Mesenteric fat pad (tissue), 1 donor: ENCODE results near the gene HNRNPH3. TPM values are rescaled to one million over a fixed set of nuclear protein-coding genes. Genes with fewer than 3 reads are reported as not detected.
"Not testable (repeated sequence)": the region's sequence is repeated elsewhere in the genome, so short reads cannot be mapped to it uniquely, and the experiment has no call there.

Experiments
- DNase-seq: peaks from one replicate; pipeline ENCODE4 v3.0.0-alpha.2; 2020; ENCODE audit warnings: low spot score
- long read RNA-seq: library from polyadenylated mRNA; unstranded; transcript quantifications from one replicate; pipeline ENCODE4 v2.0.0, GENCODE V29; 2020
- total RNA-seq: library from RNA; stranded (reverse); fragmentation: NEBNext Ultra II Directional; extraction: Animal tissue kit (Norgen Biotek cat#: 25700); gene quantifications from one replicate; pipeline ENCODE4 v1.2.1, GENCODE V29; 2021
- donor health status: DM: yes; HTN: yes; CAD: no.

The HNRNPH3 gene, protein sequence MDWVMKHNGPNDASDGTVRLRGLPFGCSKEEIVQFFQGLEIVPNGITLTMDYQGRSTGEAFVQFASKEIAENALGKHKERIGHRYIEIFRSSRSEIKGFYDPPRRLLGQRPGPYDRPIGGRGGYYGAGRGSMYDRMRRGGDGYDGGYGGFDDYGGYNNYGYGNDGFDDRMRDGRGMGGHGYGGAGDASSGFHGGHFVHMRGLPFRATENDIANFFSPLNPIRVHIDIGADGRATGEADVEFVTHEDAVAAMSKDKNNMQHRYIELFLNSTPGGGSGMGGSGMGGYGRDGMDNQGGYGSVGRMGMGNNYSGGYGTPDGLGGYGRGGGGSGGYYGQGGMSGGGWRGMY
- total RNA-seq, result 91.4 TPM
- long read RNA-seq, transcript HNRNPH3-201 (10 exons, 2,339 nt), result major isoform, 43 of 158 reads
- long read RNA-seq, transcript HNRNPH3-202 (10 exons, 1,332 nt), result minor isoform, 21 of 158 reads
- long read RNA-seq, partial matches to known transcripts, result 3 of 158 reads
- long read RNA-seq, other reads (novel, unspliced or antisense), result 91 of 158 reads

GRCh38 chr10:68331455-68332258, at the start of gene HNRNPH3:
Gene HNRNPH3, plus strand, starts transcription at chr10:68332064. Its CDS starts 5,158 bp downstream, at chr10:68337222.
- DNase-seq, result peak; percentile 99

DNA sequence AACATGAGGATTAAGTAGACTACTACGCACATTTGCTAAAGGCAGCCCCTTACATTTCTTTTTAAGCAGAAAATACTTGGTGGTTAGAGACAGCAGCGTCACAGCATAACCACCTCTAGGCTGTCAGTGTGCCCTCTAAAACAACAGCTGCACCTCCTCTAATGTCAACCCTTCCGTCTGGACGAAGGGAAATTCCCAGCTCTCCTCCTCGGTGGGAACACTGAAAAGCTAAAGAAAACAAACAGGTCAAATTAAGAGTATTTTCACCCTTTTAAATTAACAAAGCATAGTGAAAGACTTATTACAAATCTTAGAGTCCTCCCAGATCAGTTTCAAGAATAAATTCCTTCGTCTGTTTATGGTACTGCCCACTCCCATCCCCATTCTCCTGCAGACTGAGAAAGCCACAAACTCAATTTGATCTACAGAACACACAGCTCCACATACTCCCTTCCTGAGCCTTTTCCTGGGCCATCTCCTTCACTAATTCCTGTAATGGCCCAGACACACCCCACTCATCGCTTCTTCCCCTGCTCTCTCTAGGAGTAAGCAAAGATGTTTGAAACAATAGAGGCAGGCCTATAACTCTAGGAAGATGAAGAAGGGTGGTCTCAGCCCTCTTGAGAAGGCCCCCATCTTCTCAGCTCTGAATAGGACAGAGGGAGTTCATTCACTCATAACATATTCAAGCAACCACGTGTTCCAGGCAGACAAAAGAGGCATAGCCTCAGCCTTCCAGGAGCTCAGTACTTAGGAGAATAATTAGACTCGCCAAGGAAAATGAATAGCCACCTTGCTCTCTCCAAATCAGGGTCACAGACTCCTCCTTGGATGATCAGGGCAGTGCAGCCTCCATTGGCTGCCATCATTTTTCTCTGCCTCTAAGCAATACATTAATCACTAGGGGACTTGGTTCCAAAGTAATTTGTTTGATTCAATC, 47.5 kb upstream of the HNRNPH3 start:
- DNase-seq, result no peak

DNA sequence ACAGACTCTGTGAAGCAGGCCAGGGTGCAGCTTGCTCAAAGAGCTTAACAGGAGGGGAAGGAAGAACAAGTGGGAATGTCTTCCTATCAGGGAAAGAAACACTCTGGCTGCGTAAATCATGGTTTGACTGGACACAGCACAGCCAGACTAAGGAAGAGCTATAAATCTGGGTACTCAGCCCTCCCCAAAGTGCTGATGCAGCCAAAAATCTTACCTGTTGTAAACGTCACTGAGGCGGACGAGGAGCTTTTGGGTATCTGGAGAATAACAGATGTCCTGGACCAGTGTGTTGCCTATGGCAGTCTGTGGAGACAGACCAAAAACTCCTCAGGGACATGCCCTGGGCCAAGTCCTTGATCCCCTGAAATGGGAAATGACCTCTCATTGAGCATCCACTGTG, 43.1 kb upstream of the HNRNPH3 start:
- no peak for DNase-seq

DNA sequence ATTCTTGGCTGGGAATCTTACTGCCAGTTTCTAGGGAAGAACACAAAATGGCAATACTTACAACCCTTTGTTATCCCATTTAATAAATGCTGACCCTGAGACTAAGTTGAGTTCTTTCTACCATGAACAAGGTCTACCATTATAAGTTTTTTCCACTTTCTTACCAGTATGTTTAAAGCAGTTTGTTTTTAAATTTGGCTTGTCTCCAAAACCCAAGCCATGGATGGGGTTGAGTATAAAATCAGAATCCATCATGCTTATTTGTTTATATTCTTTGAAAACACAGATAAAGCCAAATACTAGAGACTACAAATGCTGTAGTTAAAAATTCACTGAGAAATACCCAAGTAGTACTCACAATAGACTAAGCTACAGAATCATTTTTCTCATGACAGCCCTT, 41.1 kb upstream of the HNRNPH3 start:
- no peak for DNase-seq

DNA sequence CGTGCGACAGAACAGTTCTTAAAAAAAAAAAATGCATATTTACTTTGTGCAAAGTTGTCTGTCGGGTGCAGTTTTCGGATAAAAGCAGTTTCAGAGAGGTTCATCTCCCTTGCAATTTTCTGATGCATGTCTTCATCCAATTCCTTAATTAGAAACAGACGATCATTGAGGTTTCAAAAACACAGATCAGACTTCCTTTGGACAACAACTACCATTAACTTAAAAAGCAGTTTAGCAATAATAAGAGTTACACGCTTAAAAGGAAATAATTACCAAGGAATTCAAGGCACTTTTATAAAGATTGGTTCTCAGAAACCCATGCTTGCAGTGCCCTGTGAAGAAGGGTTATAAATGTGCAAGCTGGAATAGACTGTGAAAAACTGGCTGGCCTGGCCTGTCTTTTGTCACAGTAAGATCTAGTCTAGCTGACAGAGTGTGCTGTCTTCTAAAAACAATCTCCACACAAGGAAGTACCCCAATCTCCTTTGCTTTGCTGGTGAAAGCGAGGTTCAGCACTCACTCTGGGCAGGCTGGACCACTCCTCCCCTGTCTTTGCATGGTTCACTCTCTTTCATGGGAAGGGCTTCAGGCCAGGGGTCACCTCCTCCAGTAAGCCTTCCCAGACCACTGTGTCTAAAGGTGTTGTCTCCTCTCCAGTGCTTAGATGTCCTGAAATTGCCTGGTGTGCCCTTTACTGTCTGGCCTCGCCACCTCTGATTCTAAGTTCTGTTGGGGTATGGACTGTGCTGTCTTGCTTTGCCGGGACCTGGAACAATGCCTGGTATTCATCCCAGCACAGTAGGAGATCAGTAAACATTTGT, 34.8 kb upstream of the HNRNPH3 start:
- no peak for DNase-seq

- no peak for DNase-seq
Measured at GRCh38 chr10:68301301-68301700, 30.6 kb upstream of the HNRNPH3 start.

- no peak for DNase-seq
Measured at GRCh38 chr10:68301790-68302502, 29.9 kb upstream of the HNRNPH3 start.

DNA sequence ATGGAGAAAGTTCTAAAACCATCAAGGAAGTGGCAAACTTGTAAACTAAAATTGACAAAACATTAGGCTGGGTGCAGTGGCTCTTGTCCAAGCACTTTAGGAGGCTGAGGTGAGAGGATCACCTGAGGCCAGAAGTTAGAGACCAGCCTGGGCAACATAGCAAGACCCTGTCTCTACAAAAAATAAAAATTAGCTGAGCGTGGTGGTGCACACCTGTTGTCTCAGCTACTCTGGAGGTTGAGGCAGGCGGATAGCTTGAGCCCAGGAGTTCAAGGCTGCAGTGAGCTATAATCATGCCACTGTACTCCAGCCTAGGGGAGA, 29.4 kb upstream of the HNRNPH3 start:
- DNase-seq, result no peak

DNA sequence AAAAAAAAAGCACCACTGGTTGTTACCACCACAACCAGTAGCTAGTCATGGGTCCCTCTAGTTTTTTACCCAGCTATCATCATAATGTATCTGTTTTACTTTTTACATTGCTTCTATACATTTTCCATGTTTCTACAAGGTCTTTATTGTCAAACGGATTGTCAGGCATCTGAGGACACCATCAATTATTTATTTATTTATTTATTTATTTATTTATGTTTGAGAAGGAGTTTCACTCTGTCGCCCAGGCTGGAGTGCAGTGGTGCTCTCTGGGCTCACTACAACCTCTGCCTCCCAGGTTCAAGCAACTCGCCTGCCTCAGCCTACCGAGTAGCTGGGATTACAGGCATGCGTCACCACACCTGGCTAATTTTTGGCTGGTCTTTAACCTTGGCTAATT, 29.0 kb upstream of the HNRNPH3 start:
- no peak for DNase-seq

GRCh38 chr10:68303849-68304412, 27.9 kb upstream of the HNRNPH3 start:
- DNase-seq, result no peak

GRCh38 chr10:68305854-68306253, 26.0 kb upstream of the HNRNPH3 start:
- DNase-seq, result no peak

- no peak for DNase-seq
Measured at GRCh38 chr10:68310531-68310930, 21.3 kb upstream of the HNRNPH3 start.

GRCh38 chr10:68314930-68315329, 16.9 kb upstream of the HNRNPH3 start:
- DNase-seq, result not testable (repeated sequence)

DNA sequence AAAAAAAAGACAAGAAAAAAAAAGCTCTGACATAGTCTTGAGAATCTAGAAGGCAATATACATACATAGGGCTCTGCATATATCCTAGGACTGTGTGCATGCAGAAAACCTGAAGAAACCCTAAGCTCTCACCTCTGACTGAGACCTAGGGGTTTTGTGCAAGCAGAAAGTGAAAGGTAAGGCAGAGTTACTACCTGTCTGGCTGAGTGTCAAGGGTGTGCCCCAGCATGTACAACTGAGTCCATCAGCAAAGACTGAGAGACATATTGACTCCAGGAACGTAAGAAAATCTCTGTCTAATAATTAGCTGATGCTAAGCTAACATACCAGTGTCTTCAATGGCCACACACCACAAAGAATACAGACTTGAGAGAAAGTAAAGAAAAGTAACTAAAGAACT, 16.3 kb upstream of the HNRNPH3 start:
- no peak for DNase-seq

DNA sequence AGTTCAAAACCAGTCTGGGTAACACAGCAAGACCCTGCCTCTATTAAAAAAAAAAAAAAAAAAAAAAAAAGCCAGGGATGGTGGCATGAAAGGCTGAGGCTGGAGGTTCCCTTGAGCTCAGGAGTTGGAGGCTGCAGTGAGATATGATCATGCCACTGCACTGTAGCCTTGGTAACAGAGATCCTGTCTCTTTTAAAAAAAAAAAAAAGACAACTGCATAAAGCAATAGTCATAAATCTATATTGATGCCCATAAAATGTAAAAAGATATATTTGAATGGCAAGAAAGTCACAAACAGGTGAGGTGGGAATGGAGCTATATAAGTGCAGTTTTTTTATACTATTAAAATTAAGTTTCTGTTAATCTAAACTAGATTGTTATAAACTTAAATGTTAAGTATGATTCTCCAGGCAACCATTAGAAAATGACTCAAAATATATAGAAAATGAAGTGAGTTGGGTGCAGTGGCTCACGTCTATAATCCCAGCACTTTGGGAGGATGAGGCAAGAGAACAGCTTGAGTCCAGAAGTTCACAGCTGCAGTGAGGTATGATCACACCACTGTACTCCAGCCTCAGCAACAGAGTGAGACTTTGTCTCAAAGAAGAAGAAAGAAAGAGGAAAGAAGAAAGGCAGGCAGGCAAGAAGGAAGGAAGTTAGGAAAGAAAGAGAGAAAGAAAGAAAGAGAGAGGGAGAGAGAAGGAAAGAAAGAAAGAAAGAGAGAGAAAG, 13.4 kb upstream of the HNRNPH3 start:
- no peak for DNase-seq

DNA sequence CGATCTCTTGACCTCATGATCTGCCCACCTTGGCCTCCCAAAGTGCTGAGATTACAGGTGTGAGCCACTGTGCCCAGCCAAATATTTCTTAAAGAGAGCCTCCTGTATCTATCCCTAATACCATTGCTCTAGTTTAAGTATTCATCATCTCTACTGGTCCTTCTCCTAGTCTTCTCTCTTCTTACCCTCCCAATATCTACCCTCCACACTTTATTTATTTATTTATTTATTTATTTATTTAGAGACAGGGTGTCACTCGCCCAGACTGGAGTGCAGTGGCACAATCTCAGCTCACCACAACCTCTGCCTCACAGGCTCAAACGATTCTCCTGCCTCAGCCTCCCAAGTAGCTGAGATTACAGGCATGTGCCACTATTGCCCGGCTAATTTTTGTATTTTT, 7.5 kb upstream of the HNRNPH3 start:
- not testable (repeated sequence) for DNase-seq

DNA sequence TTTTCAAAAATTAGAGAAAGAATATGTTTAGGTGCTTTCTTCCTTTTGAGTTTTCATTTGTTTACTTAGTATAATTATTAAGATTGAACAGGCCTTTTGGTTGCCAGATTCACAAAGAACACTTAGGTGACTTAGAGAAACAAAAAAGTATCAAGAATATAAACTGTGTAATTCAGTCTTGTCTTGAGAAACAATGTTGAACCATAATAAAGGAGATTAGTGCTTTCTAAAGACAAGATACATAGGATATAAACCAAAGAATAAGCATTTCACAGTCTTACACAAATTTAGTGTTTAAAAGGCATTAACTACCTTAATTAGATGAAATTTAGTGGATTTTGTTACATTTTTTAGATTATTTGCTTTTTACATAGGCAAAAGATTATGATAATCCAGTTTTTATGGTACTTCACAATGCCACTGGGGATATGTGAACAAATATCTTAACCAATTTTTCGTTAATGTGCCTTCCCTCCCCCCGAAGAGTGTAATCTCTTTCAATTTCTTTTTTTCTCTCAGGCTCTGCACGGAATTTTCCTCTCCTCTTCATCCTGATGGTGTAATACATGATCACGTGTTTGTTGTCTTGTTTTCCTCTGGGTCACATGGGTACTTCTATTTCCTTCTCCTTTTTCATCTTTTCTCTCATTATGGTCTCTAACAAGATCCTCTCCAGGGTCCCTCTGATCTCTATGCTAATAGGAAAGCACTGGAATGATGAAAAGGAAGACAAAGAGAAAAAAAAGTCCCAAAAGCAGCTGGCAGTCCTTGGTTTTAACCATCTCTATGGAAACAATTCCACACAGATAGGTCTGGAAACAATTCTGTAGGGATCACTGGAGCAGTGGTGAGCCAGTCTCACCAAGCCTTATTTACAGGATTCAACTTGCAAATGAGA, 3.7 kb upstream of the HNRNPH3 start:
- no peak for DNase-seq

DNA sequence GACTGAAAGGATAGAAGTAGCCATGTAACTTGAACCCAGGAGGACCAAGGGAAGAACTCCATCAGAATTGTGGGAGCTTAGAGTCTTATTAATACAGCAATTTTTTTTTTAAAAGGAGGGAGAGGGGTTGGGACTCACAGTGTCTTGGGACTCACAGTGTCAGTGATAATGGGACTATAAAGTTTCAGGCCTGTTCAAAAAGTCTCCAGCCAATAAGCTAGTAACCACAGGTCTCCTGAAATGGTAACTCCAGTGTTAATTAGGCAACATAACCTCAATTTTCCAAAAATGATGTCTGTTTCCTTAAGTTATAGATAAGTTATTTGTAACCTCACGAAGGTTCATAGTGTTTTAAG, 2.4 kb upstream of the HNRNPH3 start:
- no peak for DNase-seq
